Stomach (tissue), 9 donors: ENCODE data around the gene GALK1. TPM values are rescaled to one million over a fixed set of nuclear protein-coding genes. Genes with fewer than 3 reads are reported as not detected.

ENCODE experiments used
- DNase-seq, 2 donors: peaks; one replicate each; pipeline versions ENCODE4 v3.0.0 to v3.0.0-alpha.2; 2013 to 2019
- H3K27ac ChIP-seq, 5 donors: fragments of 200-600 bp in 4 of 5; sonication (generic) in 4 of 5; one replicate each; pipeline ENCODE4 v1.5.1; 2013 to 2019; ENCODE audit warnings: mild to moderate bottlenecking in 1 of 5, moderate library complexity in 1 of 5
- H3K27me3 ChIP-seq, 3 donors: fragments of 200-600 bp; sonication (generic); one replicate each; pipeline ENCODE4 v1.5.1; 2017 to 2019; ENCODE audit warnings: mixed run types in 1 of 3
- H3K36me3 ChIP-seq, 4 donors: fragments of 200-600 bp; sonication (generic); 1 replicate in 3 of 4; 2 replicates in 1 of 4; pipeline ENCODE4 v1.5.1; 2016 to 2019
- H3K4me1 ChIP-seq, 4 donors: fragments of 200-600 bp; sonication (generic); one replicate each; pipeline ENCODE4 v1.5.1; 2016 to 2019
- H3K4me3 ChIP-seq, 4 donors: fragments of 200-600 bp; sonication (generic) in 3 of 4; one replicate each; pipeline ENCODE4 v1.5.1; 2016 to 2019; ENCODE audit warnings: mild to moderate bottlenecking in 1 of 4
- H3K9me3 ChIP-seq, 4 donors: fragments of 200-600 bp; sonication (generic); one replicate each; pipeline ENCODE4 v1.5.1; 2016 to 2019
- CTCF ChIP-seq, 7 experiments: fragments of 450-650 bp in 4 of 7; fragments of 200-600 bp in 3 of 7; sonication (generic) in 3 of 7; IDR thresholded peaks; one replicate each; pipeline ENCODE4 v1.5.1; 2016 to 2019; ENCODE audit warnings: antibody characterized with exemption in 7 of 7, control low read depth in 2 of 7, mild to moderate bottlenecking in 1 of 7
- EP300 ChIP-seq: sonication (generic); formaldehyde crosslinking; IDR thresholded peaks from one replicate; pipeline ENCODE4 v1.6.1; 2017; ENCODE audit warnings: antibody characterized with exemption
- POLR2A ChIP-seq, 4 donors: fragments of 450-650 bp; IDR thresholded peaks; one replicate each; pipeline ENCODE4 v1.6.1; 2016; ENCODE audit warnings: antibody characterized with exemption in 4 of 4, control low read depth in 2 of 4, mild to moderate bottlenecking in 1 of 4, moderate library complexity in 1 of 4
- POLR2AphosphoS5 ChIP-seq, 3 donors: sonication (generic); formaldehyde crosslinking; IDR thresholded peaks; one replicate each; pipeline ENCODE4 v1.6.1; 2016; ENCODE audit warnings: antibody characterized with exemption in 3 of 3
- WGBS, 5 donors: extraction: QIAGEN DNeasy Blood & Tissue Kit in 3 of 5; methylation state at CpG; one replicate each; pipeline versions ENCODE4 v1.1.5 to v1.1.7; 2013 to 2018; 5-methylcytosine and 5-hydroxymethylcytosine counted together
- intact Hi-C: fragments of 100-400 bp; cut with DNase I; formaldehyde crosslinking; loops from one replicate; pipeline ENCODE4 v1.15.1; 2023; ENCODE audit warnings: low total_unique reads
- polyA plus RNA-seq, 3 donors: library from polyadenylated mRNA; stranded (reverse); fragments of 200-250 nt; gene quantifications; one replicate each; pipeline ENCODE4 v1.2.3, GENCODE V29; 2013
- total RNA-seq, 5 donors: library from RNA; depleted of rRNA; stranded (reverse); fragments of >200 nt; gene quantifications; one replicate each; pipeline versions ENCODE4 v1.1.0 to v1.2.3, GENCODE V29; 2014 to 2016
- donor health status: healthy with polysubstance abuse.
- donor health status: Bipolar disorder and iron deficiency.
- donor health status: healthy.

The GALK1 gene
- total and polyA plus RNA-seq, 8 donors, result 7.6 to 57.1 (median 34.5) TPM

GRCh38 chr17:75753514-75754377 lies 11.2 kb downstream of the GALK1 start:
- H3K36me3 ChIP-seq, result peaks cover 34 to 100% (median 89%) of the 10 kb centered on the region in 4 donors
- H3K9me3 ChIP-seq, result no peaks in the 10 kb centered on the region
- intact Hi-C loops, result no loop called here
- TF ChIP-seq CTCF (IDR thresholded peaks at IDR 0.05) (peak in 3 of 7 experiments; percentile 22 to 59 (median 56)), POLR2AphosphoS5 (IDR thresholded peaks at IDR 0.05) (no peak)
- 39 to 58% (median 44%) methylated on average over 14 to 76 of the region's 76 CpGs for WGBS, 5 donors
- H3K27ac ChIP-seq, result peak overlapping the region in 3 of 5 donors; percentile 49 to 79 (median 52)
- H3K27me3 ChIP-seq, result no peaks in the 10 kb centered on the region
- peak; percentile 51 to 92 for DNase-seq
- H3K4me3 ChIP-seq, result peak overlapping the region; percentile 38 to 50 (median 46)
- H3K4me1 ChIP-seq, result peaks cover 9 to 41% (median 28%) of the 10 kb centered on the region in 4 donors

DNA sequence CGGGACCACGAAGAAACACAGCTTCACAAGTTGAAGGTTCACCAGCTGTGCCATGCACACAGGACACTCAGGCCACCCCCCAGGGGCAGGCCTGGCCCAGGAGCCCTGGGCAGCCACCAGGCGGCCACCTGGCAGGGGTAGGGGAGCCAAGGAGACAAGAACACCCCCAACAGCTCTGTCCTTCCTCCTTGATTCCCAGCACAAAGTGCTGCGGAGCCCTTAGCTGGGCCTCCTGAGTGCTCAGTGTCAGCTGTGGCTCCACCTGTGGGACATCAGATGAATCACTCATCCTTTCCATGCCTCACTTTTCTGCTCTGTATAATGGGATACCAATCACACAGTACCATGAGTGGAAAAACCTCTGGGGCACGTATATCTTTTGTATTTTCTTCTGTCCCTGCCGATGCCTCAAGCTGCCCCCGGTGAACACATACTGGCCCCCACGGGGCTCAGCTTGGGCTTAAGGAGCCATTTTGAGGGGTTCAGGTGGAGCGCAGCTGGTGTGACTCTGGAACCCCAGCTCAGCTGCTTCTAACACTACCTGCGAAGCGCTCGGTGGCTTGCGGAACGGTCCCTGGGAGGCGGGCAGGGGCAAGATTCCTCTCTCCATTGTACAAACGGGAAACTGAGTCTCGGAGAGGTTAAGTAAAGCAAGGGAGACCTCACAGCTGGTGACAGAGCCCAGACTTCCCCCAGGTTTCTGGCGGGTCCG lies 12.0 kb downstream of the GALK1 start:
- H3K4me1 ChIP-seq, result peaks cover 9 to 47% (median 29%) of the 10 kb centered on the region in 4 donors
- no peak for TF ChIP-seq EP300
- TF ChIP-seq CTCF (IDR thresholded peaks at IDR 0.05), result no peak
- TF ChIP-seq POLR2AphosphoS5 (IDR thresholded peaks at IDR 0.05), result no peak
- TF ChIP-seq POLR2A (IDR thresholded peaks at IDR 0.05), result no peak
- no peaks in the 10 kb centered on the region for H3K9me3 ChIP-seq
- peaks cover 29 to 100% (median 82%) of the 10 kb centered on the region in 4 donors for H3K36me3 ChIP-seq
- 74 to 82% (median 77%) methylated on average over 18 to 19 of the region's 19 CpGs for WGBS, 5 donors
- no peak for DNase-seq
- H3K27me3 ChIP-seq, result no peaks in the 10 kb centered on the region
- intact Hi-C loops, result no loop called here
- H3K27ac ChIP-seq, result peak overlapping the region in 2 of 5 donors; percentile 49 to 79
- H3K4me3 ChIP-seq, result peak overlapping the region; percentile 38 to 50 (median 46)

DNA sequence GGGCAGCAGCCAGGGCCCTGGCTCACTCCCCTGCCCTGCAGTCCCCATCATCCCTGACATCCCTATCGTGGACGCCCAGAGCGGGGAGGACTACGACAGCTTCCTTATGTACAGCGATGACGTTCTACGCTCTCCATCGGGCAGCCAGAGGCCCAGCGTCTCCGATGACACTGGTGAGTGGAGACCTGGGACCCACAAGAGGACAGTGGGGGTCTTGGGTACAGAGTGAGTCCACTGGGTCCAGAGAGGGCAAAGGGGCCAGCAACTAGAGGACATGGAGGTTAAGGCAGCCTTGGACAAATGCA lies 12.6 kb downstream of the GALK1 start:
- H3K4me3 ChIP-seq, result no peak overlapping the region
- 89 to 95% (median 92%) methylated on average over 3 to 10 of the region's 10 CpGs for WGBS, 5 donors
- TF ChIP-seq CTCF (IDR thresholded peaks at IDR 0.05) (no peak), POLR2A (IDR thresholded peaks at IDR 0.05) (no peak), EP300 (no peak), POLR2AphosphoS5 (IDR thresholded peaks at IDR 0.05) (no peak)
- no peak overlapping the region for H3K27ac ChIP-seq
- H3K36me3 ChIP-seq, result peaks cover 23 to 95% (median 76%) of the 10 kb centered on the region in 4 donors
- peaks cover 12 to 53% (median 32%) of the 10 kb centered on the region in 4 donors for H3K4me1 ChIP-seq
- intact Hi-C loops, result no loop called here
- DNase-seq, result no peak
- no peaks in the 10 kb centered on the region for H3K9me3 ChIP-seq
- H3K27me3 ChIP-seq, result no peaks in the 10 kb centered on the region

GRCh38 chr17:75751676-75752404 lies 13.2 kb downstream of the GALK1 start:
- H3K27ac ChIP-seq, result no peak overlapping the region
- peaks cover 12 to 57% (median 32%) of the 10 kb centered on the region in 4 donors for H3K4me1 ChIP-seq
- H3K36me3 ChIP-seq, result peaks cover 20 to 90% (median 73%) of the 10 kb centered on the region in 4 donors
- no peak for TF ChIP-seq EP300
- H3K4me3 ChIP-seq, result no peak overlapping the region
- H3K9me3 ChIP-seq, result no peaks in the 10 kb centered on the region
- H3K27me3 ChIP-seq, result no peaks in the 10 kb centered on the region
- WGBS, 5 donors, result 84 to 91% (median 88%) methylated on average over 16 to 24 of the region's 24 CpGs
- DNase-seq, result no peak
- intact Hi-C loops, result no loop called here
